ENCODE measurements around the gene CCDC57.

The CCDC57 gene

DNA sequence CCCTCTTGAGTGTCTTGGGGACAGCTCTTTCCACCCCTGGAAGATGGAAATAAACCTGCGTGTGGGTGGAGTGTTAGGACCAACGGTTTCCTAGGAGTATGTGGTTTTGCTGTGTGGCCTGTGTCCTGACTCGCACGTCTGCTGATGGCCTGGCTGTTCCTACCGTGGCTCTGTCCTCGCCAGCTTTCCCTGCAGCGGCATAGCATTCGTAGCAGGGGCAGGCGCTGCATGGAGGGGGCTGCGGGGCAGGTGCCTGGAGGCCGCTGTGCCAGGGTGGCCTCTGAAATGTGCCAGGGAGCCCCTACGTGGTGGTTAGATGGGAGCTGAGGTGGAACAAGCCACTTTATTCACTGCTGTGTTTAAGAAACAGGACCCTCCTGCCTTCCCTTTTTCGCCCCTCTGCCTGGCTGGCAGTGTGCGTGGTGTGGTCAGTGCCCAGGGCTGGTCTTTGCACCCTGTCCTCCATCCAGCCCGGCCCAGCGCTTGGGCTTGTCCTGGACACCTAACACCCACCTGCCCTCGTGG lies 26.8 kb upstream of the CCDC57 start:
- H3K4me1 ChIP-seq (ENCODE audit: control insufficient read depth, insufficient read depth, low read length, poor library complexity, severe bottlenecking): peaks cover 56% of the 10 kb centered on the region
- WGBS, 2 experiments (ENCODE audit: insufficient coverage in 2 of 2): 95% methylated on average over 16 to 17 of the region's 17 CpGs
- no peak overlapping the region for H3K4me3 ChIP-seq (ENCODE audit: extremely low read depth, insufficient read depth, low read length, poor library complexity, severe bottlenecking)
- peaks cover 77% of the 10 kb centered on the region for H3K36me3 ChIP-seq (ENCODE audit: control insufficient read depth, insufficient read depth, low read length)
- no peak overlapping the region for H3K27ac ChIP-seq (ENCODE audit: low read depth, low read length, severe bottlenecking)
- H3K9me3 ChIP-seq (ENCODE audit: control insufficient read depth, low read length): no peaks in the 10 kb centered on the region

DNA sequence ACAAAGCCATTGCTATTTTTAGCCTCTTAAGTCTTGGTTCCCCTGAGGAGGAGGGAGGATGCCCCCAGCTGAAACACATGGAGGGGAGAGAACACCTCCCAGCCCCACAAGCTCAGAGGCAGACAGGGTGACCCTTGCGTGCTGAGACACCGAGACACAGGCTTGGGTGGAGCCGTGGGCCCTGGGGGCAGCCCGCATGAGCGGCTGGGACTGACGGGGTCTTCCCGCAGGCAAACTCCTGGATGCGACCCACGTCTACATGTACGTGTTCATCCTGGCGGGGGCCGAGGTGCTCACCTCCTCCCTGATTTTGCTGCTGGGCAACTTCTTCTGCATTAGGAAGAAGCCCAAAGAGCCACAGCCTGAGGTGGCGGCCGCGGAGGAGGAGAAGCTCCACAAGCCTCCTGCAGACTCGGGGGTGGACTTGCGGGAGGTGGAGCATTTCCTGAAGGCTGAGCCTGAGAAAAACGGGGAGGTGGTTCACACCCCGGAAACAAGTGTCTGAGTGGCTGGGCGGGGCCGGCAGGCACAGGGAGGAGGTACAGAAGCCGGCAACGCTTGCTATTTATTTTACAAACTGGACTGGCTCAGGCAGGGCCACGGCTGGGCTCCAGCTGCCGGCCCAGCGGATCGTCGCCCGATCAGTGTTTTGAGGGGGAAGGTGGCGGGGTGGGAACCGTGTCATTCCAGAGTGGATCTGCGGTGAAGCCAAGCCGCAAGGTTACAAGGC lies 26.0 kb upstream of the CCDC57 start:
- no peak overlapping the region for H3K4me3 ChIP-seq (ENCODE audit: extremely low read depth, insufficient read depth, low read length, poor library complexity, severe bottlenecking)
- H3K27ac ChIP-seq (ENCODE audit: low read depth, low read length, severe bottlenecking): peak overlapping the region; percentile 41
- H3K36me3 ChIP-seq (ENCODE audit: control insufficient read depth, insufficient read depth, low read length): peaks cover 71% of the 10 kb centered on the region
- H3K4me1 ChIP-seq (ENCODE audit: control insufficient read depth, insufficient read depth, low read length, poor library complexity, severe bottlenecking): peaks cover 59% of the 10 kb centered on the region
- 83 to 87% methylated on average over 30 to 33 of the region's 33 CpGs for WGBS, 2 experiments (ENCODE audit: insufficient coverage in 2 of 2)
- H3K9me3 ChIP-seq (ENCODE audit: control insufficient read depth, low read length): no peaks in the 10 kb centered on the region

DNA sequence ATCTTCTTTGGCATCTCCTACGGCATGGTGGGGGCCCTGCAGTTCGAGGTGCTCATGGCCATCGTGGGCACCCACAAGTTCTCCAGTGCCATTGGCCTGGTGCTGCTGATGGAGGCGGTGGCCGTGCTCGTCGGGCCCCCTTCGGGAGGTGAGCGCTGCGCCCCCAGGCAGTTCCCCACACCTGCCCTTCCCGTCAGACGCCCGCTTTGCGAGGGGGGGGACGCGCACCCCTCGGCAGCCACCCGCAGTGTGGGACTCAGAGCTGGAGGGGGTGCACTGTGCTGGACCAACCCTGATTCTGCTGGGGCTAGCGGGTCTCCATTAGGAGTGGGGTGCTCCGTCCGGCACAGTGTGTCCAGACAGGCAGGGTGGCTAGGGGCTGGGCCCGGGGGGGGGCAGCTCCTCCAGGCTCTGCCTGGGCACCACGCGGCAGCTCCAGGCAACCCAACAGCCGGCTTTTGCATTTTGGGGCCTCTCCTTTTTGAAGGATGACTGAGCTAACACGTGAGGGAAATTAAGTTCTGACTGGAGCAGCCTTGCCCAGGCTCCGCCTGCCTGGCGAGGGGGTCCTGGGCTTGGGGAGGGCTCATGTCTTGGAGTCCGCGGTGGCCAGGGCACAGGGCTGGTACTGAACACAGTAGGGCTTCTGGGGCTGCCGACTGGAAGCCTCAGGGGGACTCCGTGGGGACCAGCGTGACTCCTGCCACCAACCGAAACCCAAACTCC lies 25.3 kb upstream of the CCDC57 start:
- WGBS, 2 experiments (ENCODE audit: insufficient coverage in 2 of 2): 95 to 96% methylated on average over 28 to 33 of the region's 34 CpGs
- peak overlapping the region; percentile 41 for H3K27ac ChIP-seq (ENCODE audit: low read depth, low read length, severe bottlenecking)
- no peak overlapping the region for H3K4me3 ChIP-seq (ENCODE audit: extremely low read depth, insufficient read depth, low read length, poor library complexity, severe bottlenecking)
- H3K4me1 ChIP-seq (ENCODE audit: control insufficient read depth, insufficient read depth, low read length, poor library complexity, severe bottlenecking): peaks cover 62% of the 10 kb centered on the region
- no peaks in the 10 kb centered on the region for H3K9me3 ChIP-seq (ENCODE audit: control insufficient read depth, low read length)
- peaks cover 68% of the 10 kb centered on the region for H3K36me3 ChIP-seq (ENCODE audit: control insufficient read depth, insufficient read depth, low read length)

DNA sequence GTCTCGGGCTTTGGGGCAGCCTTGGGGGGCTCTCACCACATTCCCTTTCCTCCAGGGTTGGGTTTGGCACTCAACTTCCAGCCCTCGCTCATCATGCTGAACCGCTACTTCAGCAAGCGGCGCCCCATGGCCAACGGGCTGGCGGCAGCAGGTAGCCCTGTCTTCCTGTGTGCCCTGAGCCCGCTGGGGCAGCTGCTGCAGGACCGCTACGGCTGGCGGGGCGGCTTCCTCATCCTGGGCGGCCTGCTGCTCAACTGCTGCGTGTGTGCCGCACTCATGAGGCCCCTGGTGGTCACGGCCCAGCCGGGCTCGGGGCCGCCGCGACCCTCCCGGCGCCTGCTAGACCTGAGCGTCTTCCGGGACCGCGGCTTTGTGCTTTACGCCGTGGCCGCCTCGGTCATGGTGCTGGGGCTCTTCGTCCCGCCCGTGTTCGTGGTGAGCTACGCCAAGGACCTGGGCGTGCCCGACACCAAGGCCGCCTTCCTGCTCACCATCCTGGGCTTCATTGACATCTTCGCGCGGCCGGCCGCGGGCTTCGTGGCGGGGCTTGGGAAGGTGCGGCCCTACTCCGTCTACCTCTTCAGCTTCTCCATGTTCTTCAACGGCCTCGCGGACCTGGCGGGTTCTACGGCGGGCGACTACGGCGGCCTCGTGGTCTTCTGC lies 24.6 kb upstream of the CCDC57 start:
- 96% methylated on average over 48 to 58 of the region's 59 CpGs for WGBS, 2 experiments (ENCODE audit: insufficient coverage in 2 of 2)
- H3K9me3 ChIP-seq (ENCODE audit: control insufficient read depth, low read length): no peaks in the 10 kb centered on the region
- H3K36me3 ChIP-seq (ENCODE audit: control insufficient read depth, insufficient read depth, low read length): peaks cover 66% of the 10 kb centered on the region
- no peak overlapping the region for H3K27ac ChIP-seq (ENCODE audit: low read depth, low read length, severe bottlenecking)
- no peak overlapping the region for H3K4me3 ChIP-seq (ENCODE audit: extremely low read depth, insufficient read depth, low read length, poor library complexity, severe bottlenecking)
- H3K4me1 ChIP-seq (ENCODE audit: control insufficient read depth, insufficient read depth, low read length, poor library complexity, severe bottlenecking): peaks cover 63% of the 10 kb centered on the region

DNA sequence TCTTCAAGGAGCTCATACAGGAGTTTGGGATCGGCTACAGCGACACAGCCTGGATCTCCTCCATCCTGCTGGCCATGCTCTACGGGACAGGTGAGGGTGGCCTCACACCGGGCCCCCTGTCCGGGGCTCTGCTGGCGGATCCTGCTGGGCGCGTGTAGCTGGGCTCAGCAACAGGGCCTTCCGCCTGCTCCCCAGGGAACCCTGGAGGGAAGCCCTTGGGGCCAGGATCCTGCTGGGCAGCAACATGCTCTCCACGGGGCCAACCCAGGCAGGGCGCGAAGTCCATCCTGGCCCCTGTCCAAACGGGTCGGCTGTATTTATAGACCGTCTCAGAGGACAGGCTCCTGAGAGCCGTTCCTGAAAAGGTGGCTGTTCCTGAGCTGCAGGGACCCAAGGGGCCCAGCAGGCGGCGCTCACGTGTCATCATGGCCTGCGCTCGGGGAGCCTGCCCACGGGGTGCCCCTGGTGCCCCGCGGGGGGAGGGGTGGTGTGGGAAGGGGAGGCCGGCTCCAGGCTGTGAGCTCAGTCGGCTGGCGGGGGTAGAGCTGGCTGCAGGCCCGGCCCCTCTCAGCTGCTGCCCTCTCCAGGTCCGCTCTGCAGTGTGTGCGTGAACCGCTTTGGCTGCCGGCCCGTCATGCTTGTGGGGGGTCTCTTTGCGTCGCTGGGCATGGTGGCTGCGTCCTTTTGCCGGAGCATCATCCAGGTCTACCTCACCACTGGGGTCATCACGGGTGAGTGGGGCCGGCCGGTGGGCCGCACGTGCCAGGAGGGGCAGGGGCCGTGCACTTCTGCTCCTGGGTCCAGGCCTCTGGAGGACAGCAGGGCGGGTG lies 23.7 kb upstream of the CCDC57 start:
- WGBS, 2 experiments (ENCODE audit: insufficient coverage in 2 of 2): 67 to 68% methylated on average over 31 to 43 of the region's 44 CpGs
- H3K36me3 ChIP-seq (ENCODE audit: control insufficient read depth, insufficient read depth, low read length): peaks cover 66% of the 10 kb centered on the region
- H3K4me3 ChIP-seq (ENCODE audit: extremely low read depth, insufficient read depth, low read length, poor library complexity, severe bottlenecking): no peak overlapping the region
- H3K9me3 ChIP-seq (ENCODE audit: control insufficient read depth, low read length): no peaks in the 10 kb centered on the region
- H3K27ac ChIP-seq (ENCODE audit: low read depth, low read length, severe bottlenecking): no peak overlapping the region
- H3K4me1 ChIP-seq (ENCODE audit: control insufficient read depth, insufficient read depth, low read length, poor library complexity, severe bottlenecking): peaks cover 60% of the 10 kb centered on the region

DNA sequence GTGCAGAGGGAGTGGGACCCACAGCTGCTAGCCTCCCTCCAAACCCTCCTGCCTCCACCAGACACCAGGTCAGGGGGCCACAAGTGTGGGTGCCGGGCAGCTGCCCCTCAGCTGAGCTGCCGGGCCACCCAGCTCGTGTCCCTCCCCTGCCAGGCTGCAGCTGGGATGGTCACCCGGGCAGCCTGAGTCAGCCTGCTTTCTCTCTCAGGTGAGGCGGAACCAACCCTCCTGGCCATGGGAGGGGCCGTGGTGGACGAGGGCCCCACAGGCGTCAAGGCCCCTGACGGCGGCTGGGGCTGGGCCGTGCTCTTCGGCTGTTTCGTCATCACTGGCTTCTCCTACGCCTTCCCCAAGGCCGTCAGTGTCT lies 23.1 kb upstream of the CCDC57 start:
- no peaks in the 10 kb centered on the region for H3K9me3 ChIP-seq (ENCODE audit: control insufficient read depth, low read length)
- H3K4me1 ChIP-seq (ENCODE audit: control insufficient read depth, insufficient read depth, low read length, poor library complexity, severe bottlenecking): peaks cover 54% of the 10 kb centered on the region
- no peak overlapping the region for H3K27ac ChIP-seq (ENCODE audit: low read depth, low read length, severe bottlenecking)
- H3K4me3 ChIP-seq (ENCODE audit: extremely low read depth, insufficient read depth, low read length, poor library complexity, severe bottlenecking): no peak overlapping the region
- peaks cover 64% of the 10 kb centered on the region for H3K36me3 ChIP-seq (ENCODE audit: control insufficient read depth, insufficient read depth, low read length)
- WGBS, 2 experiments (ENCODE audit: insufficient coverage in 2 of 2): 93 to 96% methylated on average over 15 of the region's 15 CpGs

- Histone ChIP-seq H3K27ac (ENCODE audit: low read depth, low read length, severe bottlenecking) (no peak overlapping the region), H3K4me3 (ENCODE audit: extremely low read depth, insufficient read depth, low read length, poor library complexity, severe bottlenecking) (no peak overlapping the region), H3K9me3 (ENCODE audit: control insufficient read depth, low read length) (no peaks in the 10 kb centered on the region), H3K36me3 (ENCODE audit: control insufficient read depth, insufficient read depth, low read length) (peaks cover 59% of the 10 kb centered on the region), H3K4me1 (ENCODE audit: control insufficient read depth, insufficient read depth, low read length, poor library complexity, severe bottlenecking) (peaks cover 58% of the 10 kb centered on the region)
- 94 to 95% methylated on average over 17 to 18 of the region's 19 CpGs for WGBS, 2 experiments (ENCODE audit: insufficient coverage in 2 of 2)
Measured at GRCh38 chr17:82235056-82235774, 22.6 kb upstream of the CCDC57 start.

DNA sequence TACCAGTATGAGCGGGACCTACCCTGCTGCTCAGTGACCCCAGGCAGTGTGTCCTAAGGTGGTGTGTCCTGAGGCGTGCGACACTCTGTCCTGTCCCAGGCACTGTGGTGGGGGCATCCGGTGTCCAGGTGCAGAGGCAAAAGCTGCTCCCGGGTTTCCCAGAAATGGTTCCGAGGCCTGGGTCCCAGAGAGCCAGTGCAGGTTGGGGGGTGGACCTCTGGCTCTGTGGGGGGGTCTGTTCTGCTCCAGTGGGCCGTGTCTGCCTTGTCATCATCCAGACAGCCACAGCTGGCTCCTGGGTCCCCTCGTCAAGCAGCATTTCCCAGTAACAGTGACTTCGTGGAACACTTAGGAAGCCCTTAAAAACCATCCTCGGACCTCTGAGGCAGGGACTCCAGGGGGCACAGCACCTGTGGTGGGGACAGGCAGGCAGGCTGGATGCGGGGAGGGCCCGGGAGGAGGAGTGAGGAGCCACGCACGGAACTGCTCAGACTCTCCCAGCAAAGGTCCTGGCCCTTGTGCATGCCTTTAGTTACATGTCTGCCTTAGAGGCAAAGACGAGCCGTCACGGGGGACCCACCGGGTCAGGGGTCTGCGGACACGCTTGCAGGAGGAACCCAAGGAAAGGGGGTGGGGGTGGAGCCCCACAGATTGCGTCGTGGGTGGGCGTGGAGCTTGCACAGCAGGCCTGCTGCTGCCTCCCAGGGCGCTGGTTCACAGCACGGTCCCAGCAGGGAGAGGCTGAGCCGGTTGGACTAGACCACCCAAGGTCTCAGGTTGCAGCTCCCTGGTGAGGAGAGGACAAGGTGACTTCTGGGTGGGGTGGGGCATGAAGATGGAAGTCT lies 21.8 kb upstream of the CCDC57 start:
- Histone ChIP-seq H3K27ac (ENCODE audit: low read depth, low read length, severe bottlenecking) (no peak overlapping the region), H3K36me3 (ENCODE audit: control insufficient read depth, insufficient read depth, low read length) (peaks cover 51% of the 10 kb centered on the region), H3K9me3 (ENCODE audit: control insufficient read depth, low read length) (no peaks in the 10 kb centered on the region), H3K4me1 (ENCODE audit: control insufficient read depth, insufficient read depth, low read length, poor library complexity, severe bottlenecking) (peaks cover 59% of the 10 kb centered on the region), H3K4me3 (ENCODE audit: extremely low read depth, insufficient read depth, low read length, poor library complexity, severe bottlenecking) (no peak overlapping the region)
- WGBS, 2 experiments (ENCODE audit: insufficient coverage in 2 of 2): 87 to 89% methylated on average over 22 to 25 of the region's 26 CpGs
